C4-2B (cell line): Measurements from ENCODE around the gene MRFAP1L1.
"Not testable (repeated sequence)": the region's sequence is repeated elsewhere in the genome, so short reads cannot be mapped to it uniquely, and the experiment has no call there.

Experiments used
- H3K27ac ChIP-seq: fragments of 450-650 bp; 2 replicates; pipeline ENCODE4 v1.5.1; 2017
- ZFX ChIP-seq: fragments of 450-650 bp; IDR thresholded peaks from 2 replicates; pipeline ENCODE4 v1.6.1; 2017
- TF ChIP-seq, protein P1 (sequence below): fragments of 450-650 bp; conservative IDR thresholded peaks from 2 replicates; pipeline ENCODE4 v1.5.1; 2017; ENCODE audit warnings: mild to moderate bottlenecking

The MRFAP1L1 gene

DNA sequence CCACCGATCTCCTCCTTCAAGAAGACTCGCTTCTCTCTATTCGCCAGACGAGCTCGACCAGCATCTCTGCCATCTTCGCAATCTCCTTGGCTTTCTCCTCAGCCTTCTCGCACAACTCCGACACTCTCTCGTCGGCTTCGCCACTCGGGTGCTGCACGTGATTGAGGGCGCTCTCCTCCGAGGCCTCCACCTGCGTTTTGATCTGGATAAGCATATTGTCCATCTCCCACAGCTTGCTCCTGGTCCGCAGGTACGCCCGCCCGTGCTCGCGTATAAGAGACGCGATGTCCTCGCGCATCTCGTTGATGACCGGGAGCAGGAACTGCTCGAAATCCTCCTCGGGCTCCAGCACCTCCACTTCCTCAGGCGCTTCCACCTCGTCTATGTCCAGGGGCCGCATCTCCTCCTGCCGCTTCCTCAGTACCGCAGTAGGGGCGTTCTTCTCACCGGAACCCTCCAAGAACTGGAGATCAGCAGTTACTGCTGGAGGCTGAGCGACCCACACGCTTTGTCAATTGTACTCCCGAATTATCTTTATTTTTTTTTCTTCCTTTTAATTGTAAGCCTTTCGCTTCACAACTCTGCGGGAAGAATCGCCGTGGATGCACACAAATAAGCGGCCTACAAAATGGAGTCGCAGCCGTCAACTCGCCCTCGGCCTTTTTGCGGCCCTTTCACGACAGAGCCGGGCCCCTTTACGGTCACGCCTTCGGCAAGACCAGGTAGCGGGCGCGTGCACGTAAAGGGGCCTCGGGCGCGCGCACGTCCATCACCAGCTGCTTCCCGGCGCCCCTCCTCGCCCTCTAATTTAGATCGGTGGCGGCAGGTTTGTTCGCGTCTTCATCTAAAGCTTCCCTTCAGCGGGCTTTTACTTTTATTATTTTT is at the start of gene MRFAP1L1:
MRFAP1L1 (minus strand) TSS at position 636 of the 885 bp plus-strand sequence; CDS start at position 400, 236 bp downstream.
- TF ChIP-seq ZFX, result peak; percentile 52
- TF ChIP-seq, protein P1, sequence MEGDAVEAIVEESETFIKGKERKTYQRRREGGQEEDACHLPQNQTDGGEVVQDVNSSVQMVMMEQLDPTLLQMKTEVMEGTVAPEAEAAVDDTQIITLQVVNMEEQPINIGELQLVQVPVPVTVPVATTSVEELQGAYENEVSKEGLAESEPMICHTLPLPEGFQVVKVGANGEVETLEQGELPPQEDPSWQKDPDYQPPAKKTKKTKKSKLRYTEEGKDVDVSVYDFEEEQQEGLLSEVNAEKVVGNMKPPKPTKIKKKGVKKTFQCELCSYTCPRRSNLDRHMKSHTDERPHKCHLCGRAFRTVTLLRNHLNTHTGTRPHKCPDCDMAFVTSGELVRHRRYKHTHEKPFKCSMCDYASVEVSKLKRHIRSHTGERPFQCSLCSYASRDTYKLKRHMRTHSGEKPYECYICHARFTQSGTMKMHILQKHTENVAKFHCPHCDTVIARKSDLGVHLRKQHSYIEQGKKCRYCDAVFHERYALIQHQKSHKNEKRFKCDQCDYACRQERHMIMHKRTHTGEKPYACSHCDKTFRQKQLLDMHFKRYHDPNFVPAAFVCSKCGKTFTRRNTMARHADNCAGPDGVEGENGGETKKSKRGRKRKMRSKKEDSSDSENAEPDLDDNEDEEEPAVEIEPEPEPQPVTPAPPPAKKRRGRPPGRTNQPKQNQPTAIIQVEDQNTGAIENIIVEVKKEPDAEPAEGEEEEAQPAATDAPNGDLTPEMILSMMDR, result no peak; the same call in 1 of the 2 replicates

DNA sequence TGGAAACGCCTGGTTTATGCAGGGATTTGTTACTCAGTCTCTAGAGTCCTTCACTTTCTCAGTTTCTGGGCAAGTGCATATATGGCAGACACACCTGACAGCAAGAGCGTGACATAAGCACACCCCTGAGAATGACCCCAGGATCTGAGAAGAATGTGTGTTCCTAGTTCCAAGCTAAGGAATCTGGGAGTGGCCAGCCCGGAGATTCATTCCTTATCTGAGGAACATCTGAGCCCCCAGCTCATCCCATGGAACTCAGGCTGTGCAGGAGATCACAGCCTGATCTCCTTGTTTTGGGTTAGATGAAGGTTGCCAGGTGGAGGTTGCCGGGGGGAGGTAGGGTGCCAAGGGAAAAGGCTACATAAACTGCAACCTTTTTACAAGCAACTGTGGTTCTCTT is 49.1 kb upstream of the MRFAP1L1 start:
- no peak for TF ChIP-seq ZFX
- TF ChIP-seq, protein P1, result no peak
- no peak overlapping the region for H3K27ac ChIP-seq

More for the DNA sequence above, at the start of gene MRFAP1L1:
- H3K27ac ChIP-seq, result peak within 1 kb of the TSS; percentile 88

DNA sequence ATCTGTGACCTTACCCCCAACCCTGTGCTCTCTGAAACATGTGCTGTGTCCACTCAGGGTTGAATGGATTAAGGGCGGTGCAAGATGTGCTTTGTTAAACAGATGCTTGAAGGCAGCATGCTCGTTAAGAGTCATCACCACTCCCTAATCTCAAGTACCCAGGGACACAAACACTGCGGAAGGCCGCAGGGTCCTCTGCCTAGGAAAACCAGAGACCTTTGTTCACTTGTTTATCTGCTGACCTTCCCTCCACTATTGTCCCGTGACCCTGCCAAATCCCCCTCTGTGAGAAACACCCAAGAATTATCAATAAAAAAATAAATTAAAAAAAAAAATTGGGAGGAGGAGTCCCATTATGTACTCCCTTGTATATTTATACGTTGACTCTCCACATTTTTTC is 46.7 kb upstream of the MRFAP1L1 start:
- H3K27ac ChIP-seq, result not testable (repeated sequence)

- TF ChIP-seq, protein P1, result no peak
- no peak for TF ChIP-seq ZFX
- H3K27ac ChIP-seq, result peak overlapping the region; percentile 9; the same call in 1 of the 2 replicates
These were observed 45.6 kb upstream of the MRFAP1L1 start for GRCh38 chr4:6755088-6755753.

DNA sequence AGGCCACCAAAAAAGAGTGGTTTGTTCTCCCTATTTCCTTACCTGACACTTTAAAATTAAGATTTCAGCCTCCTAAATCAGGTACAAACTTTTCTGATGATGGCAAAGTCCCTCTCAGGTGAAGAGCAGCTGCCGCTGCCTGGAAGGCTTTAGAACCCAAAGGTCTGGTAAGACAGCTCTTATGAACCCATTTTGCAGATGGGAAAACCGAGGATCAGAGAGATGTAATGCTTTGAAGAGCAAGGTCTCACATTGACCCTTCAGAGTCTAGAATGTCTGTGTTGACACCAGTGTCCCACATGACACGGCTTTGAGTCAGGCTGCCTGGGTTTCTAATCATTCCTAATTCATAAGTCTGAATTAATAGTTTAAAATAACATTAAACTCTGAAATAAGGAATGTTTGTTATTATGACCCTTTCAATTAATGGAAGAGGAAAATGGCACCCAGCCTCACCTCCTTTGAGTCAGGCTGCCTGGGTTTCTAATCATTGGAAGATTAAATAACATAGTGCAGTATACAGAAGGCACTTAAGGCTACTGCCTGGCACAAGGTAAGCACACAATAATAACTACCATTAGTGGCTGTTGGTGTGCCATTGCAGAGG is 44.9 kb upstream of the MRFAP1L1 start:
- peak overlapping the region; percentile 9; the same call in 1 of the 2 replicates for H3K27ac ChIP-seq
- TF ChIP-seq ZFX, result no peak
- TF ChIP-seq, protein P1, result no peak

DNA sequence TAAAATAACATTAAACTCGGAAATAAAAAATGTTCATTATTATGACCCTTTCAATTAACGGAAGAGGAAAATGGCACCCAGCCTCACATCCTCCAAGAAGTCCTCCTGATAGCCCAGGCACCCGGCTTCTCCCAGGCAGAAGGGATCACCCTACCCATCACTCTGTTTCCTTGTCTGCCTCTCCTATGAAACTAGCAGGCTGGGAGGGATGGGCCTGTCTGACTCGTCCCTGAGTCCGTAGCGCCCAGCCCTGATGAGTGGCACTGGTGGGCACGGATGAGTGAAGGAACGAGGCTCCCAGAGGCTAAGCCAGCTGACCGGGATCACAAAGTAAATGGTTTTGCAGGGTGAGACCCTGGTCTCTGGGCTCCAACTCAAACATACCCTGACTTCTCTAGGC is 44.2 kb upstream of the MRFAP1L1 start:
- no peak overlapping the region for H3K27ac ChIP-seq
- TF ChIP-seq ZFX, result no peak
- TF ChIP-seq, protein P1, result no peak

- TF ChIP-seq, protein P1, result no peak
- TF ChIP-seq ZFX, result no peak
- no peak overlapping the region for H3K27ac ChIP-seq
These were observed 43.5 kb upstream of the MRFAP1L1 start for GRCh38 chr4:6753103-6753560.
